Activated B cell treated with CpG ODN at 0.5 μM for 24 hours (primary cell): Measurements from ENCODE around the gene IGLL5. TPM values are rescaled to one million over a fixed set of nuclear protein-coding genes. Genes with fewer than 3 reads are reported as not detected.
A peak's percentile ranks its signal among the peaks of the same experiment; 100 is the strongest.

ENCODE experiments used
- ATAC-seq: fragments of 200-7000 bp; cut with Tn5 transposase; one replicate; pipeline ENCODE4 v1.10.0; 2021; ENCODE audit warnings: low read depth, mild to moderate bottlenecking, moderate library complexity
- CTCF ChIA-PET: fragments of 350-600 bp; sonication (Branson Sonifier 250); formaldehyde crosslinking; loops from one replicate; lab custom pipeline; 2021; ENCODE audit warnings: antibody characterized with exemption; lab: Charles Lee
- POLR2A ChIA-PET: fragments of 350-600 bp; sonication (Branson Sonifier 250); formaldehyde crosslinking; loops from one replicate; lab custom pipeline; 2021; ENCODE audit warnings: antibody characterized with exemption; lab: Charles Lee
- DNase-seq: peaks from one replicate; pipeline ENCODE4 v3.0.0; 2022
- H3K27ac Mint-ChIP-seq: one replicate; pipeline ENCODE4 v1.8.0; 2020; ENCODE audit warnings: mixed read lengths
- H3K27me3 Mint-ChIP-seq: one replicate; pipeline ENCODE4 v1.8.0; 2021; ENCODE audit warnings: mixed read lengths
- H3K36me3 Mint-ChIP-seq: one replicate; pipeline ENCODE4 v1.8.0; 2021; ENCODE audit warnings: low read depth, mixed read lengths
- H3K4me1 Mint-ChIP-seq: one replicate; pipeline ENCODE4 v1.8.0; 2021; ENCODE audit warnings: mixed read lengths
- H3K4me3 Mint-ChIP-seq: one replicate; pipeline ENCODE4 v1.8.0; 2020; ENCODE audit warnings: mild to moderate bottlenecking, mixed read lengths
- H3K9me3 Mint-ChIP-seq: one replicate; pipeline ENCODE4 v1.8.0; 2020; ENCODE audit warnings: mixed read lengths
- CTCF ChIP-seq: fragments of 200-600 bp; IDR thresholded peaks from one replicate; pipeline ENCODE4 v1.8.0; 2022; ENCODE audit warnings: antibody characterized with exemption, mild to moderate bottlenecking
- intact Hi-C: fragments of 100-400 bp; cut with micrococcal nuclease; formaldehyde crosslinking; loops from one replicate; pipeline ENCODE4 v1.15.1; 2024
- total RNA-seq: library from RNA; stranded (reverse); gene quantifications from 2 replicates; pipeline ENCODE4 v1.2.3, GENCODE V29; 2022

IGLL5 gene
- total RNA-seq, 1 donor from 2014 or later = 189 TPM

DNA sequence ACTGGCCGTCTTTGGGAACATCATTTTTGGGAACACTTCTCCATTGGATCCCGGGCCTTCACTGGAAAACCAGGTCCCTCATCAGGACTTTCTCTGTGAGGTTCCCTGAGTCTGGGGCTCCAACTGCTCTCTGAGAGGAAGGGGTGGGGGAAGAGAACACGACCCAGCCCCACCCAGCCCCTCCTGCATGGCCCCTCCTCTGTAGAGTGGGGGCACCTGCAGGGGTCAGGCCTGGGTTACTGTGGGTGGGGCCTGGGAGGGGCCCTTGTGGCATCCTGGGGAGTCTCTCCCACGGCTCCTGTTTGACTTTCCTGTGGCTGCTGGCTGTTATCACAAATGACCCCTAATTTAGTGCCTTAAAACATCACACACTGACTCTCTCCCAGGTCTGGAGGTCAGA, 36.3 kb downstream of the IGLL5 start:
- H3K27me3 Mint-ChIP-seq = no peaks in the 10 kb centered on the region
- H3K36me3 Mint-ChIP-seq = no peaks in the 10 kb centered on the region
- H3K4me3 Mint-ChIP-seq = no peak overlapping the region
- ChIA-PET CTCF (no interaction called here), POLR2A (interaction anchor here (1.1 to 2.6 kb wide), 6 partner anchors 9 to 39 kb away, joined by 3 to 14 read pairs (median 4); no protein-coding TSS in a partner anchor)
- no peak for TF ChIP-seq CTCF
- peaks cover 99% of the 10 kb centered on the region for H3K4me1 Mint-ChIP-seq
- no peak for ATAC-seq
- H3K9me3 Mint-ChIP-seq = no peaks in the 10 kb centered on the region
- H3K27ac Mint-ChIP-seq = peak overlapping the region; percentile 67
- DNase-seq = no peak
- intact Hi-C loops = no loop called here

DNA sequence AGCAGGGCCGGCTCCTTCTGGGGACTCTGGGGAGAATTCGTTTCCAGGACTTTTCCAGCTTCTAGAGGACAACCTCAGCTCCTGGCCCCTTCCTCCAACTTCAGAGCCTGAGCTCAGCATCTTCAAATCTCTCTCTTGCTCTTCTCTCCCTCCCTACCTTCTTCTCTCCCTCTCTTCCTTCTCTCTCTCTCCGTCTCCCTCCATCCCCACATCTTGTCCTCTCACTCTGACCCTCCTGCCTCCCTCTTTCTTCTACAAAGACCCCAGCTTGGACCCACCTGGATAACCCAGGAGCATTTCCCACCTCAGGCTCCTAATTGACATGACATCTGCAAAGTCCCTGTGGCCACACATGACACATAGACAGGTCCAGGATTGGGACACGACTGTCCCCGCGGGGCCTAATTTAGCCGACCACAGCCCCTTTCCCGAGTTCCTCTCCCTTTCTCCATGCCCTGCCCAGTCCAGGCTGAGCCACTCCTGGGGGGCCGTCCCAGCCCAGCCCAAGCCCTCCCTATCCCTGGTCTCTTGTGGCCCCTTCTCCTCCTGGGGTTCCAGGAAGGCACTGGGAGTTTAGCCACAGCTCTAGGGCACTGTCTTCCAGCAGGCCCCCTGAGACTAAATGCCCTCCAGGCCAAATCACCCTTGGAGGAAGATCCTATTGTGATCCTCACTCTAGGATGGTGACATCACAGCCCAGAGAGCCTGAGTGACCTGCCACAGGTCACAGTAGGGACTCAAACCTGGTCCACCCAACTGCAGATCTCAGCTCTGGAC, 36.9 kb downstream of the IGLL5 start:
- POLR2A ChIA-PET = interaction anchor here (0.6 to 2.6 kb wide), 6 partner anchors 9 to 41 kb away, joined by 3 to 14 read pairs (median 3); no protein-coding TSS in a partner anchor
- H3K4me1 Mint-ChIP-seq = peaks cover 99% of the 10 kb centered on the region
- DNase-seq (no peak), ATAC-seq (no peak)
- H3K4me3 Mint-ChIP-seq = no peak overlapping the region
- H3K9me3 Mint-ChIP-seq = no peaks in the 10 kb centered on the region
- intact Hi-C loops = no loop called here
- no peaks in the 10 kb centered on the region for H3K27me3 Mint-ChIP-seq
- H3K36me3 Mint-ChIP-seq = no peaks in the 10 kb centered on the region
- CTCF ChIA-PET = no interaction called here
- no peak for TF ChIP-seq CTCF
- peak overlapping the region; percentile 67 for H3K27ac Mint-ChIP-seq

DNA sequence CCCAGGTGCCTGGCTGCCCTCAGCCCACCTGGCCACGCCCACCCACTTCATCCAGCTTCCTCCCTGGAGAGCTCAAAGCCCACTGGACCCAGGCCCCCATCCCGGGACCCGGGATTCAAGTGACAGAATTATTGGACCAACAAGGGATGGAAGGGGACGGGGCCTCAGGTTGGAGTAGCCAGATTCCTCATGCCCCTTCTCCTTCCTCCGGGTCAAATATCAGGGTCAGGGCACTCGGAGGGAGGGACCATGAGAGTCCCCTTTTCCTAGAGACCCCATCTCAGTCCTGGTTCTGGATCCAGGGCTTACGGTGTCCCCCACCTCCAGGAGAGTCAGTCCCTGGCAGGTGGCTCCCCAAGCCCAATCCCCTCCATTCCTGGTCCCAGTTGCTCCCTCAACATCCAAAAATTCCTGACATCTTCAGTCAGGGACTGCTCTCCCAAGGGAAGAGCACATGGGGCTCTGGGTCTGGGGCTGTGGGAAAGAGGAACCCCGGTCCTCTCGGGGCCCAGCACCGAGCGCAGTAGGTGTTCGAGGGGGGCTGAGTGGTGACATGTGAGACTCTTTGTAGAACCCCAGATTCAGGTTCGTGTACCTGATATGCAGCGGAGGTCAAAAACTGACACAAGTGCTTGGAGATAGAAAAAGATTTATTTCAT, 37.7 kb downstream of the IGLL5 start:
- intact Hi-C loops = no loop called here
- no peak for TF ChIP-seq CTCF
- ChIA-PET POLR2A (interaction anchor here (0.6 to 2.6 kb wide), 5 partner anchors 10 to 41 kb away, joined by 3 to 14 read pairs (median 3); no protein-coding TSS in a partner anchor), CTCF (no interaction called here)
- peak overlapping the region; percentile 96 for H3K27ac Mint-ChIP-seq
- no peaks in the 10 kb centered on the region for H3K27me3 Mint-ChIP-seq
- ATAC-seq = no peak
- peaks cover 99% of the 10 kb centered on the region for H3K4me1 Mint-ChIP-seq
- H3K9me3 Mint-ChIP-seq = no peaks in the 10 kb centered on the region
- no peaks in the 10 kb centered on the region for H3K36me3 Mint-ChIP-seq
- H3K4me3 Mint-ChIP-seq = no peak overlapping the region
- DNase-seq = no peak

DNA sequence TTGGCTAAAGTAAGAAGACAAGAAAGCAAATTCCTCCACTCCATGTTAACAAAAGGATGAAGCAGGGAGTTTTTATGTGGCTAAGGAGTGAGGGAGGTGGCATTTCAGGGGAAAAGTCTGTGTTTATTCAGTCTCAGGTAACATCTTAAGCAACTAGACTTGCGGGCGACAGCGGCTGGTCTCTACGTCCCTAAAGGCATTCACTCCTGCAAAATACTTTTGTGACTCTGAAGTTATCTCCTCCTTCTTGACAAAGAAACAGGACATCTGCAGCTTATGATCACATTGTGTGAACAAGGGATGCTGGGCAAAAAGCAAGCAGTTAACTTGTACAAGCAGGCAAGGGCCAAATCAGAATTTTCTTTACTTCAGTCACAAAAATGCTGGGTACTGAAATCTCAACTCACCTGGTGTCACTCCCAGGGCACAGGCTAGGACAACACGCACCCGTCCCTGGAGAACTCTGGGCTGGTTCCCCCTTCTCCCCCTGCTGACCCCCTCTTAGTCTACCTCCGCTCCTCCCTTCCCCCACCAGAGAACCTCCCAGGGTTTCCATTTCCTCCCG, 38.3 kb downstream of the IGLL5 start:
- ChIA-PET CTCF (no interaction called here), POLR2A (interaction anchor here (2.6 kb wide), 1 partner anchor 10 kb away, joined by 9 read pairs; no protein-coding TSS in a partner anchor)
- intact Hi-C loops = no loop called here

More for the DNA sequence above, 38.3 kb downstream of the IGLL5 start:
- no peaks in the 10 kb centered on the region for H3K27me3 Mint-ChIP-seq
- DNase-seq (no peak), ATAC-seq (no peak)
- peak overlapping the region; percentile 24 for H3K4me3 Mint-ChIP-seq
- TF ChIP-seq CTCF = no peak
- no peaks in the 10 kb centered on the region for H3K36me3 Mint-ChIP-seq
- H3K9me3 Mint-ChIP-seq = no peaks in the 10 kb centered on the region
- peak overlapping the region; percentile 96 for H3K27ac Mint-ChIP-seq
- H3K4me1 Mint-ChIP-seq = peaks cover 99% of the 10 kb centered on the region
